Tongue (tissue), 3 donors: Measurements from ENCODE around the gene NHERF2. TPM values are rescaled to one million over a fixed set of nuclear protein-coding genes. Genes with fewer than 3 reads are reported as not detected.

Experiments used
- DNase-seq: peaks from one replicate; pipeline ENCODE4 v3.0.0-alpha.2; 2015
- small RNA-seq: library from RNA; depleted of rRNA; stranded (forward); fragments of <200 nt; gene quantifications from one replicate; pipeline ENCODE3, GENCODE V24; 2014; ENCODE audit warnings: low replicate concordance
- total RNA-seq: library from RNA; depleted of rRNA; stranded (reverse); fragments of >200 nt; gene quantifications from one replicate; pipeline ENCODE4 v1.2.3, GENCODE V29; 2014

NHERF2 gene
- total RNA-seq, 1 donor from 2014 or later, result 45.7 TPM

- DNase-seq, result no peak
Measured at GRCh38 chr16:2083409-2083808, 56.7 kb downstream of the NHERF2 start.

GRCh38 chr16:2083876-2084780 is 57.4 kb downstream of the NHERF2 start:
- no peak for DNase-seq

- peak; percentile 42 for DNase-seq
Measured at GRCh38 chr16:2084895-2085625, 58.4 kb downstream of the NHERF2 start.

GRCh38 chr16:2085669-2086068 is 59.0 kb downstream of the NHERF2 start:
- DNase-seq, result no peak

- no peak for DNase-seq
Measured at GRCh38 chr16:2086106-2086742, 59.5 kb downstream of the NHERF2 start.

GRCh38 chr16:2086812-2087747 is 60.4 kb downstream of the NHERF2 start:
- DNase-seq, result no peak

- no peak for DNase-seq
Measured at GRCh38 chr16:2087748-2088631, 61.3 kb downstream of the NHERF2 start.

Small RNAs within 50 kb of the gene (small RNA-seq; reads per million reads assigned to genes)
- gene RN7SL219P, result not detected

Other genes starting within 250 kb of the NHERF2 start
- gene SPSB3, start 244.3 kb upstream of the NHERF2 start, total RNA-seq, result 43.5 TPM
- gene NUBP2, start 243.9 kb upstream of the NHERF2 start, total RNA-seq, result 59.2 TPM
- 0.31 TPM for gene IGFALS, start 233.2 kb upstream of the NHERF2 start, total RNA-seq
- 104 TPM for gene HAGH, start 200.1 kb upstream of the NHERF2 start, total RNA-seq
- 45.4 TPM for gene FAHD1, start 199.7 kb upstream of the NHERF2 start, total RNA-seq
- gene MEIOB, start 154.7 kb upstream of the NHERF2 start, total RNA-seq, result 0.62 TPM
- 1.5 TPM for gene HS3ST6, start 108.5 kb upstream of the NHERF2 start, total RNA-seq
- gene MSRB1, start 83.7 kb upstream of the NHERF2 start, total RNA-seq, result 9.2 TPM
- 150 TPM for gene RPL3L, start 72.2 kb upstream of the NHERF2 start, total RNA-seq
- gene NDUFB10, start 67.4 kb upstream of the NHERF2 start, total RNA-seq, result 155 TPM
- 1,524 TPM for gene RPS2, start 62.1 kb upstream of the NHERF2 start, total RNA-seq
- gene RNF151, start 60.0 kb upstream of the NHERF2 start, total RNA-seq, result not detected
- gene TBL3, start 54.8 kb upstream of the NHERF2 start, total RNA-seq, result 21.7 TPM
- 2.5 TPM for gene NOXO1, start 45.4 kb upstream of the NHERF2 start, total RNA-seq
- gene GFER, start 42.7 kb upstream of the NHERF2 start, total RNA-seq, result 10.2 TPM
- 4.7 TPM for gene SYNGR3, start 36.9 kb upstream of the NHERF2 start, total RNA-seq
- gene ZNF598, start 17.1 kb upstream of the NHERF2 start, total RNA-seq, result 15.2 TPM
- 0.82 TPM for gene NPW, start 7.1 kb upstream of the NHERF2 start, total RNA-seq
- 28.7 TPM for gene NTHL1, start 20.9 kb downstream of the NHERF2 start, total RNA-seq
- 57.2 TPM for gene TSC2, start 21.1 kb downstream of the NHERF2 start, total RNA-seq
- gene PKD1, start 109.0 kb downstream of the NHERF2 start, total RNA-seq, result 138 TPM
- gene RAB26, start 121.7 kb downstream of the NHERF2 start, total RNA-seq, result not detected
- 27.4 TPM for gene TRAF7, start 128.9 kb downstream of the NHERF2 start, total RNA-seq
- 1.0 TPM for gene CASKIN1, start 169.7 kb downstream of the NHERF2 start, total RNA-seq
- gene MLST8, start 178.6 kb downstream of the NHERF2 start, total RNA-seq, result 27.0 TPM
- 1.9 TPM for gene BRICD5, start 184.0 kb downstream of the NHERF2 start, total RNA-seq
- 18.2 TPM for gene PGP, start 187.9 kb downstream of the NHERF2 start, total RNA-seq
- gene E4F1, start 196.7 kb downstream of the NHERF2 start, total RNA-seq, result 23.7 TPM
- 1.3 TPM for gene DNASE1L2, start 209.5 kb downstream of the NHERF2 start, total RNA-seq
- gene ECI1, start 224.7 kb downstream of the NHERF2 start, total RNA-seq, result 83.7 TPM
- 90.2 TPM for gene RNPS1, start 241.2 kb downstream of the NHERF2 start, total RNA-seq